ENCODE data around the gene MYH6. TPM values are rescaled to one million over a fixed set of nuclear protein-coding genes. Genes with fewer than 3 reads are reported as not detected.
"Not testable (repeated sequence)": the region's sequence is repeated elsewhere in the genome, so short reads cannot be mapped to it uniquely, and the experiment has no call there.

MYH6 gene
- total RNA-seq: not detected

GRCh38 chr14:23407516-23408306 lies at the start of gene MYH6:
TSS of gene MYH6 (minus strand) at chr14:23408273. CDS start at chr14:23407223, 1,050 bp downstream.
- TF ChIP-seq CTCF (IDR thresholded peaks at IDR 0.05): no peak
- no peak for TF ChIP-seq POLR2A (IDR thresholded peaks at IDR 0.05)
- no peak for TF ChIP-seq POLR2AphosphoS5 (IDR thresholded peaks at IDR 0.05; ENCODE audit: insufficient read depth in 1 of 2, low read depth in 1 of 2)
- no peak within 1 kb of the TSS for H3K27ac ChIP-seq
- H3K9me3 ChIP-seq: no peaks in the 10 kb centered on the region
- intact Hi-C loops (cut with DNase I): loop anchor here (5.0 kb wide), 1 partner anchor 755 kb away; no protein-coding TSS in a partner anchor
- no peaks in the 10 kb centered on the region for H3K36me3 ChIP-seq
- no peak within 1 kb of the TSS for H3K4me3 ChIP-seq
- H3K27me3 ChIP-seq: no peaks in the 10 kb centered on the region
- no peaks in the 10 kb centered on the region for H3K4me1 ChIP-seq
- DNase-seq (ENCODE audit: extremely low spot score in 2 of 2): no peak

- H3K4me1 ChIP-seq; H3K4me3 ChIP-seq; H3K9me3 ChIP-seq; H3K36me3 ChIP-seq; H3K27ac ChIP-seq; DNase-seq (ENCODE audit: extremely low spot score in 2 of 2); H3K27me3 ChIP-seq; intact Hi-C loops (cut with DNase I): not testable (repeated sequence)
Observed at GRCh38 chr14:23456883-23457586, 49.0 kb upstream of the MYH6 start.

- H3K4me3 ChIP-seq: no peak overlapping the region
Observed at GRCh38 chr14:23454445-23454856, 46.4 kb upstream of the MYH6 start.

GRCh38 chr14:23452237-23452636 lies 44.2 kb upstream of the MYH6 start:
- no peaks in the 10 kb centered on the region for H3K36me3 ChIP-seq
- intact Hi-C loops (cut with DNase I): no loop called here
- TF ChIP-seq POLR2A (IDR thresholded peaks at IDR 0.05) (no peak), POLR2AphosphoS5 (IDR thresholded peaks at IDR 0.05; ENCODE audit: insufficient read depth in 1 of 2, low read depth in 1 of 2) (no peak), CTCF (IDR thresholded peaks at IDR 0.05) (no peak)
- H3K27me3 ChIP-seq: no peaks in the 10 kb centered on the region
- H3K4me3 ChIP-seq: no peak overlapping the region
- DNase-seq (ENCODE audit: extremely low spot score in 2 of 2): no peak
- no peak overlapping the region for H3K27ac ChIP-seq
- no peaks in the 10 kb centered on the region for H3K4me1 ChIP-seq
- no peaks in the 10 kb centered on the region for H3K9me3 ChIP-seq

More at GRCh38 chr14:23454445-23454856, 46.4 kb upstream of the MYH6 start:
- intact Hi-C loops (cut with DNase I): no loop called here
- Histone ChIP-seq H3K27ac (no peak overlapping the region), H3K27me3 (no peaks in the 10 kb centered on the region), H3K36me3 (no peaks in the 10 kb centered on the region), H3K4me1 (no peaks in the 10 kb centered on the region), H3K9me3 (no peaks in the 10 kb centered on the region)
- DNase-seq (ENCODE audit: extremely low spot score in 2 of 2): no peak
- TF ChIP-seq POLR2AphosphoS5 (IDR thresholded peaks at IDR 0.05; ENCODE audit: insufficient read depth in 1 of 2, low read depth in 1 of 2): no peak
- no peak for TF ChIP-seq POLR2A (IDR thresholded peaks at IDR 0.05)
- no peak for TF ChIP-seq CTCF (IDR thresholded peaks at IDR 0.05)

- Histone ChIP-seq H3K36me3 (no peaks in the 10 kb centered on the region), H3K27me3 (no peaks in the 10 kb centered on the region), H3K4me1 (peaks cover 5% of the 10 kb centered on the region), H3K27ac (no peak overlapping the region), H3K9me3 (no peaks in the 10 kb centered on the region), H3K4me3 (no peak overlapping the region)
- no peak for DNase-seq (ENCODE audit: extremely low spot score in 2 of 2)
- no peak for TF ChIP-seq CTCF (IDR thresholded peaks at IDR 0.05)
- intact Hi-C loops (cut with DNase I): no loop called here
Observed at GRCh38 chr14:23450379-23450778, 42.3 kb upstream of the MYH6 start.
